H54 (cell line): ENCODE measurements around the gene SPATA20.

Experiments
- DNase-seq: peaks from one replicate; pipeline ENCODE4 v3.0.0; 2011; ENCODE audit warnings: low spot score, mixed read lengths; ENCODE audit not compliant: insufficient read length
- FAIRE-seq: peaks from 3 replicates; lab custom pipeline; 2011; peaks lifted over from hg19 to GRCh38; lab: Jason Lieb, UNC
- POLR2A ChIP-seq: IDR thresholded peaks from 2 replicates; pipeline ENCODE4 v1.6.1; 2011; ENCODE audit warnings: low read depth, mild to moderate bottlenecking, low read length

Gene SPATA20

GRCh38 chr17:50531428-50532025, 15.4 kb upstream of the SPATA20 start:
- TF ChIP-seq POLR2A = no peak
- DNase-seq = no peak
- no peak for FAIRE-seq

GRCh38 chr17:50532452-50533024, 14.4 kb upstream of the SPATA20 start, which contains the start of gene EPN3:
Gene EPN3, plus strand, starts transcription at chr17:50532735. Its CDS starts 3,822 bp downstream, at chr17:50536557.
- no peak for TF ChIP-seq POLR2A
- FAIRE-seq = no peak
- no peak for DNase-seq

GRCh38 chr17:50533185-50533584, 13.8 kb upstream of the SPATA20 start:
- no peak for TF ChIP-seq POLR2A
- FAIRE-seq = no peak
- no peak for DNase-seq

GRCh38 chr17:50533720-50534148, 13.2 kb upstream of the SPATA20 start:
- FAIRE-seq = no peak
- no peak for TF ChIP-seq POLR2A
- no peak for DNase-seq

- TF ChIP-seq POLR2A = no peak
- no peak for DNase-seq
- FAIRE-seq = no peak
These were observed 12.6 kb upstream of the SPATA20 start for GRCh38 chr17:50534222-50534978.

- no peak for TF ChIP-seq POLR2A
- no peak for DNase-seq
- FAIRE-seq = no peak
These were observed 12.0 kb upstream of the SPATA20 start for GRCh38 chr17:50534979-50535326.

- no peak for TF ChIP-seq POLR2A
- FAIRE-seq = no peak
These were observed 11.6 kb upstream of the SPATA20 start for GRCh38 chr17:50535407-50535806.

GRCh38 chr17:50536683-50537646, 10.0 kb upstream of the SPATA20 start:
- FAIRE-seq (no peak), DNase-seq (no peak)
- TF ChIP-seq POLR2A = no peak

More at GRCh38 chr17:50535407-50535806, 11.6 kb upstream of the SPATA20 start:
- no peak for DNase-seq

- no peak for FAIRE-seq
- TF ChIP-seq POLR2A = no peak
These were observed 9.0 kb upstream of the SPATA20 start for GRCh38 chr17:50537721-50538548.

GRCh38 chr17:50538549-50539410, 8.2 kb upstream of the SPATA20 start:
- no peak for TF ChIP-seq POLR2A
- FAIRE-seq (no peak), DNase-seq (no peak)

More at GRCh38 chr17:50537721-50538548, 9.0 kb upstream of the SPATA20 start:
- no peak for DNase-seq

GRCh38 chr17:50539762-50540559, 7.0 kb upstream of the SPATA20 start:
- no peak for TF ChIP-seq POLR2A
- FAIRE-seq (no peak), DNase-seq (no peak)
